Stimulated activated naive CD8-positive, alpha-beta T cell treated with anti-CD3 and anti-CD28 coated beads, Interleukin-15, Interleukin-2, amounts not matched to agents 100 ng/mL and 50 ng/mL, for 24 hours (primary cell): ENCODE measurements around the gene MACIR.

ENCODE experiments used
- H3K27ac Mint-ChIP-seq: one replicate; pipeline ENCODE4 v1.8.0; 2021; ENCODE audit warnings: mild to moderate bottlenecking, mixed read lengths
- H3K27me3 Mint-ChIP-seq: one replicate; pipeline ENCODE4 v1.8.0; 2021; ENCODE audit warnings: mixed read lengths
- H3K36me3 Mint-ChIP-seq: one replicate; pipeline ENCODE4 v1.8.0; 2021; ENCODE audit warnings: low read depth, mixed read lengths
- H3K4me1 Mint-ChIP-seq: one replicate; pipeline ENCODE4 v1.8.0; 2021; ENCODE audit warnings: low read depth, mixed read lengths
- H3K4me3 Mint-ChIP-seq: one replicate; pipeline ENCODE4 v1.8.0; 2021; ENCODE audit warnings: mild to moderate bottlenecking, mixed read lengths
- H3K9me3 Mint-ChIP-seq: one replicate; pipeline ENCODE4 v1.8.0; 2021; ENCODE audit warnings: mixed read lengths

The MACIR gene

GRCh38 chr5:103232393-103232999 is 26.1 kb upstream of the MACIR start:
- Mint-ChIP-seq H3K9me3 (no peaks in the 10 kb centered on the region), H3K4me1 (no peaks in the 10 kb centered on the region), H3K27me3 (peaks cover 12% of the 10 kb centered on the region), H3K4me3 (no peak overlapping the region), H3K36me3 (no peaks in the 10 kb centered on the region), H3K27ac (no peak overlapping the region)

- Mint-ChIP-seq H3K9me3 (peaks cover 10% of the 10 kb centered on the region), H3K36me3 (no peaks in the 10 kb centered on the region), H3K4me3 (no peak overlapping the region), H3K4me1 (no peaks in the 10 kb centered on the region), H3K27me3 (peaks cover 11% of the 10 kb centered on the region), H3K27ac (no peak overlapping the region)
Observed at GRCh38 chr5:103234239-103234975, 24.2 kb upstream of the MACIR start.

- no peaks in the 10 kb centered on the region for H3K4me1 Mint-ChIP-seq
- peaks cover 11% of the 10 kb centered on the region for H3K27me3 Mint-ChIP-seq
- peaks cover 14% of the 10 kb centered on the region for H3K9me3 Mint-ChIP-seq
- no peak overlapping the region for H3K4me3 Mint-ChIP-seq
- H3K36me3 Mint-ChIP-seq, result no peaks in the 10 kb centered on the region
- H3K27ac Mint-ChIP-seq, result no peak overlapping the region
Observed at GRCh38 chr5:103235891-103236290, 22.7 kb upstream of the MACIR start.

GRCh38 chr5:103237778-103238177 is 20.8 kb upstream of the MACIR start:
- Mint-ChIP-seq H3K4me3 (no peak overlapping the region), H3K27ac (no peak overlapping the region), H3K9me3 (peaks cover 14% of the 10 kb centered on the region), H3K36me3 (no peaks in the 10 kb centered on the region), H3K4me1 (no peaks in the 10 kb centered on the region), H3K27me3 (peaks cover 18% of the 10 kb centered on the region)

GRCh38 chr5:103243665-103244064 is 14.9 kb upstream of the MACIR start:
- Mint-ChIP-seq H3K36me3 (no peaks in the 10 kb centered on the region), H3K27ac (no peak overlapping the region), H3K4me3 (no peak overlapping the region), H3K27me3 (peaks cover 21% of the 10 kb centered on the region), H3K4me1 (peaks cover 5% of the 10 kb centered on the region), H3K9me3 (peaks cover 10% of the 10 kb centered on the region)

GRCh38 chr5:103244398-103244797 is 14.2 kb upstream of the MACIR start:
- Mint-ChIP-seq H3K27me3 (peaks cover 25% of the 10 kb centered on the region), H3K4me1 (peaks cover 5% of the 10 kb centered on the region), H3K4me3 (no peak overlapping the region), H3K36me3 (no peaks in the 10 kb centered on the region), H3K9me3 (peaks cover 5% of the 10 kb centered on the region), H3K27ac (no peak overlapping the region)

GRCh38 chr5:103245761-103246160 is 12.8 kb upstream of the MACIR start:
- Mint-ChIP-seq H3K36me3 (no peaks in the 10 kb centered on the region), H3K4me1 (peaks cover 5% of the 10 kb centered on the region), H3K4me3 (no peak overlapping the region), H3K9me3 (no peaks in the 10 kb centered on the region), H3K27ac (no peak overlapping the region), H3K27me3 (peaks cover 30% of the 10 kb centered on the region)

GRCh38 chr5:103247118-103247517 is 11.4 kb upstream of the MACIR start:
- H3K27me3 Mint-ChIP-seq, result peaks cover 36% of the 10 kb centered on the region

GRCh38 chr5:103249068-103249467 is 9.5 kb upstream of the MACIR start:
- Mint-ChIP-seq H3K4me3 (no peak overlapping the region), H3K36me3 (no peaks in the 10 kb centered on the region), H3K27me3 (peaks cover 40% of the 10 kb centered on the region), H3K4me1 (peaks cover 5% of the 10 kb centered on the region), H3K9me3 (no peaks in the 10 kb centered on the region), H3K27ac (no peak overlapping the region)

More at GRCh38 chr5:103247118-103247517, 11.4 kb upstream of the MACIR start:
- Mint-ChIP-seq H3K36me3 (no peaks in the 10 kb centered on the region), H3K4me3 (no peak overlapping the region), H3K9me3 (no peaks in the 10 kb centered on the region), H3K4me1 (peaks cover 5% of the 10 kb centered on the region), H3K27ac (no peak overlapping the region)

GRCh38 chr5:103254921-103255320 is 3.6 kb upstream of the MACIR start:
- H3K4me3 Mint-ChIP-seq, result no peak overlapping the region
- peaks cover 22% of the 10 kb centered on the region for H3K27me3 Mint-ChIP-seq
- peaks cover 5% of the 10 kb centered on the region for H3K4me1 Mint-ChIP-seq
- H3K27ac Mint-ChIP-seq, result no peak overlapping the region
- peaks cover 3% of the 10 kb centered on the region for H3K36me3 Mint-ChIP-seq
- no peaks in the 10 kb centered on the region for H3K9me3 Mint-ChIP-seq

- H3K9me3 Mint-ChIP-seq, result no peaks in the 10 kb centered on the region
- peaks cover 21% of the 10 kb centered on the region for H3K27me3 Mint-ChIP-seq
- H3K27ac Mint-ChIP-seq, result no peak overlapping the region
- H3K36me3 Mint-ChIP-seq, result peaks cover 4% of the 10 kb centered on the region
- no peak overlapping the region for H3K4me3 Mint-ChIP-seq
- peaks cover 11% of the 10 kb centered on the region for H3K4me1 Mint-ChIP-seq
Observed at GRCh38 chr5:103255691-103256090, 2.9 kb upstream of the MACIR start.

GRCh38 chr5:103256178-103256577 is 2.4 kb upstream of the MACIR start:
- H3K4me3 Mint-ChIP-seq, result no peak overlapping the region
- H3K27me3 Mint-ChIP-seq, result peaks cover 16% of the 10 kb centered on the region
- peaks cover 4% of the 10 kb centered on the region for H3K36me3 Mint-ChIP-seq
- no peak overlapping the region for H3K27ac Mint-ChIP-seq
- H3K9me3 Mint-ChIP-seq, result no peaks in the 10 kb centered on the region
- H3K4me1 Mint-ChIP-seq, result peaks cover 16% of the 10 kb centered on the region

GRCh38 chr5:103258957-103259704 is 568 bp downstream of the MACIR start:
- H3K4me1 Mint-ChIP-seq, result peaks cover 36% of the 10 kb centered on the region
- H3K36me3 Mint-ChIP-seq, result peaks cover 4% of the 10 kb centered on the region
- H3K9me3 Mint-ChIP-seq, result no peaks in the 10 kb centered on the region
- peaks cover 3% of the 10 kb centered on the region for H3K27me3 Mint-ChIP-seq
- peak overlapping the region; percentile 85 for H3K27ac Mint-ChIP-seq
- H3K4me3 Mint-ChIP-seq, result peak overlapping the region; percentile 94

- H3K36me3 Mint-ChIP-seq, result peaks cover 4% of the 10 kb centered on the region
- peak overlapping the region; percentile 85 for H3K27ac Mint-ChIP-seq
- peak overlapping the region; percentile 94 for H3K4me3 Mint-ChIP-seq
- no peaks in the 10 kb centered on the region for H3K9me3 Mint-ChIP-seq
- H3K27me3 Mint-ChIP-seq, result peaks cover 1% of the 10 kb centered on the region
- peaks cover 36% of the 10 kb centered on the region for H3K4me1 Mint-ChIP-seq
Observed at GRCh38 chr5:103259705-103260355, 1.3 kb downstream of the MACIR start.

GRCh38 chr5:103260951-103261350 is 2.4 kb downstream of the MACIR start:
- peak overlapping the region; percentile 74 for H3K4me3 Mint-ChIP-seq
- no peaks in the 10 kb centered on the region for H3K27me3 Mint-ChIP-seq
- no peaks in the 10 kb centered on the region for H3K9me3 Mint-ChIP-seq
- peaks cover 36% of the 10 kb centered on the region for H3K4me1 Mint-ChIP-seq
- H3K36me3 Mint-ChIP-seq, result peaks cover 7% of the 10 kb centered on the region
- peak overlapping the region; percentile 19 for H3K27ac Mint-ChIP-seq
